ENCODE measurements around the gene FSTL4. TPM values are rescaled to one million over a fixed set of nuclear protein-coding genes. Genes with fewer than 3 reads are reported as not detected.

Gene FSTL4
- total RNA-seq, 2 experiments from 2014 or later, result not detected

GRCh38 chr5:133147815-133148567 is 464.4 kb downstream of the FSTL4 start:
- TF ChIP-seq EZH2phosphoT487 (IDR thresholded peaks at IDR 0.05; ENCODE audit: borderline replicate concordance, low read depth, low read length), result no peak
- H3K36me3 ChIP-seq (ENCODE audit: insufficient read depth, low read length), result no peaks in the 10 kb centered on the region
- CTCF ChIA-PET (ENCODE audit: unreplicated experiment), result no interaction called here

GRCh38 chr5:133147411-133147810 is 464.9 kb downstream of the FSTL4 start:
- H3K36me3 ChIP-seq (ENCODE audit: insufficient read depth, low read length), result no peaks in the 10 kb centered on the region
- intact Hi-C loops (cut with micrococcal nuclease; ENCODE audit: unreplicated experiment), result no loop called here
- no peaks in the 10 kb centered on the region for H4K20me1 ChIP-seq (ENCODE audit: insufficient read depth, low read length)
- H3K9me2 ChIP-seq (ENCODE audit: insufficient read depth, low read length), result no peaks in the 10 kb centered on the region
- TF ChIP-seq CTCF (conservative IDR thresholded peaks at IDR 0.05; ENCODE audit: low read length) (no peak), EZH2phosphoT487 (IDR thresholded peaks at IDR 0.05; ENCODE audit: borderline replicate concordance, low read depth, low read length) (no peak)
- no peaks in the 10 kb centered on the region for H3K4me1 ChIP-seq (ENCODE audit: insufficient read depth, low read length, poor library complexity, severe bottlenecking)
- no peak overlapping the region for H3K4me2 ChIP-seq (ENCODE audit: low read length)
- no peak overlapping the region for H3K4me3 ChIP-seq (ENCODE audit: low read depth, low read length, poor library complexity, severe bottlenecking)
- H3K27ac ChIP-seq (ENCODE audit: low read depth, low read length, poor library complexity, severe bottlenecking), result no peak overlapping the region
- BruUV-seq (replicated peaks), result no TSS peak
- ChIA-PET CTCF (ENCODE audit: unreplicated experiment) (no interaction called here), POLR2A (interaction anchor here (0.6 kb wide), 1 partner anchor 69 kb away, joined by 4 read pairs; no protein-coding TSS in a partner anchor)
- no peak for DNase-seq (ENCODE audit: low spot score)
- no peaks in the 10 kb centered on the region for H3K9me3 ChIP-seq (ENCODE audit: low read length)
- no peaks in the 10 kb centered on the region for H3K79me2 ChIP-seq (ENCODE audit: insufficient read depth, low read depth, low read length)
- no peak overlapping the region for H2AFZ ChIP-seq (ENCODE audit: low read length)

More at GRCh38 chr5:133147815-133148567, 464.4 kb downstream of the FSTL4 start:
- no TSS peak for BruUV-seq (replicated peaks)
- DNase-seq (ENCODE audit: low spot score), result no peak
- no peaks in the 10 kb centered on the region for H3K79me2 ChIP-seq (ENCODE audit: insufficient read depth, low read depth, low read length)
- H3K27ac ChIP-seq (ENCODE audit: low read depth, low read length, poor library complexity, severe bottlenecking), result no peak overlapping the region
- no peaks in the 10 kb centered on the region for H4K20me1 ChIP-seq (ENCODE audit: insufficient read depth, low read length)
- H3K4me3 ChIP-seq (ENCODE audit: low read depth, low read length, poor library complexity, severe bottlenecking), result no peak overlapping the region
- H3K9me2 ChIP-seq (ENCODE audit: insufficient read depth, low read length), result no peaks in the 10 kb centered on the region
- H3K4me2 ChIP-seq (ENCODE audit: low read length), result no peak overlapping the region
- no peaks in the 10 kb centered on the region for H3K4me1 ChIP-seq (ENCODE audit: insufficient read depth, low read length, poor library complexity, severe bottlenecking)
- POLR2A ChIA-PET, result interaction anchor here (0.6 kb wide), 2 partner anchors 69 to 349 kb away, joined by 3 to 4 read pairs; no protein-coding TSS in a partner anchor
- H2AFZ ChIP-seq (ENCODE audit: low read length), result no peak overlapping the region
- intact Hi-C loops (cut with micrococcal nuclease; ENCODE audit: unreplicated experiment), result no loop called here
- no peaks in the 10 kb centered on the region for H3K9me3 ChIP-seq (ENCODE audit: low read length)

Small RNA genes within 50 kb of the gene (microRNA-seq; reads per million reads assigned to microRNA genes)
- not detected for gene MIR1289-2 (ENCODE audit: borderline replicate concordance)

Small RNA genes within 50 kb of the gene (small RNA-seq; reads per million reads assigned to genes)
- not detected for gene MIR1289-2
